SK-N-SH (cell line): ENCODE data around the gene RNF113A. TPM values are rescaled to one million over a fixed set of nuclear protein-coding genes. Genes with fewer than 3 reads are reported as not detected.
"Not testable (repeated sequence)": the region's sequence is repeated elsewhere in the genome, so short reads cannot be mapped to it uniquely, and the experiment has no call there.

ENCODE experiments used
- CTCF ChIA-PET: fragments of 300-600, 350-600 bp; formaldehyde crosslinking; extraction: SDS; loops from one replicate; lab custom pipeline; 2021; lab: Yijun Ruan, JAX
- POLR2A ChIA-PET: fragments of 350-600 bp; sonication (Branson Sonifier 250); formaldehyde crosslinking; extraction: SDS; loops from one replicate; lab custom pipeline; 2020; ENCODE audit warnings: antibody characterized with exemption, inconsistent platforms; lab: Yijun Ruan, JAX
- DNase-seq: peaks from one replicate; pipeline ENCODE4 v3.0.0; 2012
- H2AFZ ChIP-seq: fragments of 200-600 bp; sonication (generic); 2 replicates; pipeline ENCODE4 v1.8.1; 2016; ENCODE audit warnings: antibody characterized with exemption, mild to moderate bottlenecking, low read depth
- H3F3A ChIP-seq: fragments of 200-600 bp; sonication (generic); replicated peaks from 2 replicates; pipeline ENCODE3; 2016; ENCODE audit warnings: antibody characterized with exemption, mild to moderate bottlenecking; ENCODE audit not compliant: insufficient read depth
- H3K27ac ChIP-seq, 2 experiments: fragments of 200-500 bp in 1 of 2; fragments of 200-600 bp in 1 of 2; sonication (Bioruptor generic) in 1 of 2; sonication (generic), shearing (Covaris generic) in 1 of 2; 2 replicates each; pipeline versions ENCODE4 v1.5.1 to v1.6.1; 2014 to 2016; ENCODE audit warnings: low read depth in 2 of 2, inconsistent platforms in 1 of 2, low read length in 1 of 2, mild to moderate bottlenecking in 1 of 2, mixed read lengths in 1 of 2
- H3K27me3 ChIP-seq: fragments of 200-600 bp; sonication (generic), shearing (Covaris generic); 2 replicates; pipeline ENCODE4 v1.6.1; 2016; ENCODE audit warnings: mixed run types; ENCODE audit not compliant: insufficient read depth
- H3K36me3 ChIP-seq, 2 experiments: fragments of 200-500 bp in 1 of 2; fragments of 200-600 bp in 1 of 2; sonication (Bioruptor generic) in 1 of 2; sonication (generic) in 1 of 2; replicated peaks in 1 of 2; 2 replicates each; pipeline versions ENCODE3 to v1.5.1; 2014 to 2016; ENCODE audit warnings: low read length in 1 of 2, mild to moderate bottlenecking in 1 of 2; ENCODE audit not compliant: insufficient read depth in 2 of 2, control insufficient read depth in 1 of 2
- H3K4me1 ChIP-seq, 2 experiments: fragments of 200-500 bp in 1 of 2; fragments of 200-600 bp in 1 of 2; sonication (Bioruptor generic) in 1 of 2; sonication (generic), shearing (Covaris generic) in 1 of 2; 2 replicates each; pipeline versions ENCODE4 v1.5.1 to v1.6.1; 2014 to 2016; ENCODE audit warnings: low read depth in 1 of 2, low read length in 1 of 2, mixed run types in 1 of 2; ENCODE audit not compliant: insufficient read depth in 2 of 2, control insufficient read depth in 1 of 2
- H3K4me2 ChIP-seq: fragments of 200-600 bp; sonication (generic), shearing (Covaris generic); 2 replicates; pipeline ENCODE4 v1.6.1; 2017; ENCODE audit warnings: mixed run types
- H3K4me3 ChIP-seq, 2 experiments: fragments of 200-500 bp in 1 of 2; fragments of 200-600 bp in 1 of 2; sonication (Bioruptor generic) in 1 of 2; sonication (generic), shearing (Covaris generic) in 1 of 2; 2 replicates each; pipeline versions ENCODE4 v1.5.1 to v1.8.1; 2014 to 2016; ENCODE audit warnings: low read depth in 2 of 2, inconsistent platforms in 1 of 2, low read length in 1 of 2, mild to moderate bottlenecking in 1 of 2, mixed read lengths in 1 of 2, moderate library complexity in 1 of 2
- H3K79me2 ChIP-seq: fragments of 200-600 bp; sonication (generic); 2 replicates; pipeline ENCODE4 v1.8.1; 2017; ENCODE audit warnings: mild to moderate bottlenecking; ENCODE audit not compliant: insufficient read depth
- H3K9ac ChIP-seq: fragments of 200-600 bp; sonication (generic); 2 replicates; pipeline ENCODE4 v1.6.1; 2017; ENCODE audit warnings: mixed run types
- H3K9me2 ChIP-seq: fragments of 200-600 bp; sonication (generic); 2 replicates; pipeline ENCODE4 v1.6.1; 2017; ENCODE audit warnings: mixed run types
- H3K9me3 ChIP-seq: fragments of 200-600 bp; sonication (generic); 2 replicates; pipeline ENCODE4 v1.6.1; 2017; ENCODE audit warnings: mixed run types, mild to moderate bottlenecking, moderate library complexity
- H4K20me1 ChIP-seq: fragments of 200-600 bp; sonication (generic); 2 replicates; pipeline ENCODE4 v1.6.1; 2017; ENCODE audit warnings: mild to moderate bottlenecking, mixed run types; ENCODE audit not compliant: insufficient read depth
- WGBS: methylation state at CpG from one replicate; pipeline ENCODE4 v1.1.6; 2017; ENCODE audit warnings: low lambda C conversion rate; 5-methylcytosine and 5-hydroxymethylcytosine counted together
- polyA plus RNA-seq, 3 experiments: library from polyadenylated mRNA; depleted of rRNA; stranded (reverse); fragments of >200 nt; gene quantifications; 2 replicates each; pipeline ENCODE4 v1.2.3, GENCODE V29; 2012
- TF ChIP-seq, protein P1 (sequence below): fragments of 200-600 bp; sonication (generic); IDR thresholded peaks from 2 replicates; pipeline ENCODE4 v1.6.1; 2017; ENCODE audit warnings: antibody characterized with exemption, mild to moderate bottlenecking, moderate library complexity
- TF ChIP-seq, protein P2 (sequence below): IDR thresholded peaks from 2 replicates; pipeline ENCODE4 v1.4.0; 2012; ENCODE audit warnings: low read depth, borderline replicate concordance

The RNF113A gene
- polyA plus RNA-seq, 1 of the 3 experiments (the other 2 are of a cell fraction), result 14.8 TPM

DNA sequence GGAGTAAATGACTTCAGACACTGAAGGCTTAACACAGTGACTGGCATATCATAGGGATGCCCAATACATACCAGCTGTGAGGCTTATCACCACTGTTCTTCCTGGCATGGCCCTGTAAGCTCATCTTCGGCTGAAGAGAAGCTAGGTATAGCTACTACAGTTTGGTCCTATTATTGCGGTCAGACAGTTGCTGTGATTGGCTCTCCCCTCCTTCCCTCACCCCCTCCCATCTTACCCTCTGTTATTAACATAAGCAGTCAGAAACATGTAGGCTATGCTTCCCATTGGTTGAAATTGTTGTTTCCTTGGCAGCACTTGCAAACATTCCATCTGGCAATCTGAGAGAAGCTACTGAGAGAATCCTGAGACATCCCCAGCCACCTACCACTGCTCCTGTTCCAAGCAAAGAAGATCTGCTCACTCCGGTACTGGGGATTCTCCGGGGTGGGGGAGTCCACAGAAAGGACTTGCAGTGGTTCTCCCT, 24.4 kb upstream of the RNF113A start, which contains the start of gene AKAP14 (continued):
- TF ChIP-seq, protein P1, sequence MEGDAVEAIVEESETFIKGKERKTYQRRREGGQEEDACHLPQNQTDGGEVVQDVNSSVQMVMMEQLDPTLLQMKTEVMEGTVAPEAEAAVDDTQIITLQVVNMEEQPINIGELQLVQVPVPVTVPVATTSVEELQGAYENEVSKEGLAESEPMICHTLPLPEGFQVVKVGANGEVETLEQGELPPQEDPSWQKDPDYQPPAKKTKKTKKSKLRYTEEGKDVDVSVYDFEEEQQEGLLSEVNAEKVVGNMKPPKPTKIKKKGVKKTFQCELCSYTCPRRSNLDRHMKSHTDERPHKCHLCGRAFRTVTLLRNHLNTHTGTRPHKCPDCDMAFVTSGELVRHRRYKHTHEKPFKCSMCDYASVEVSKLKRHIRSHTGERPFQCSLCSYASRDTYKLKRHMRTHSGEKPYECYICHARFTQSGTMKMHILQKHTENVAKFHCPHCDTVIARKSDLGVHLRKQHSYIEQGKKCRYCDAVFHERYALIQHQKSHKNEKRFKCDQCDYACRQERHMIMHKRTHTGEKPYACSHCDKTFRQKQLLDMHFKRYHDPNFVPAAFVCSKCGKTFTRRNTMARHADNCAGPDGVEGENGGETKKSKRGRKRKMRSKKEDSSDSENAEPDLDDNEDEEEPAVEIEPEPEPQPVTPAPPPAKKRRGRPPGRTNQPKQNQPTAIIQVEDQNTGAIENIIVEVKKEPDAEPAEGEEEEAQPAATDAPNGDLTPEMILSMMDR, result no peak
- TF ChIP-seq, protein P2, sequence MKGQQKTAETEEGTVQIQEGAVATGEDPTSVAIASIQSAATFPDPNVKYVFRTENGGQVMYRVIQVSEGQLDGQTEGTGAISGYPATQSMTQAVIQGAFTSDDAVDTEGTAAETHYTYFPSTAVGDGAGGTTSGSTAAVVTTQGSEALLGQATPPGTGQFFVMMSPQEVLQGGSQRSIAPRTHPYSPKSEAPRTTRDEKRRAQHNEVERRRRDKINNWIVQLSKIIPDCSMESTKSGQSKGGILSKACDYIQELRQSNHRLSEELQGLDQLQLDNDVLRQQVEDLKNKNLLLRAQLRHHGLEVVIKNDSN, result no peak

DNA sequence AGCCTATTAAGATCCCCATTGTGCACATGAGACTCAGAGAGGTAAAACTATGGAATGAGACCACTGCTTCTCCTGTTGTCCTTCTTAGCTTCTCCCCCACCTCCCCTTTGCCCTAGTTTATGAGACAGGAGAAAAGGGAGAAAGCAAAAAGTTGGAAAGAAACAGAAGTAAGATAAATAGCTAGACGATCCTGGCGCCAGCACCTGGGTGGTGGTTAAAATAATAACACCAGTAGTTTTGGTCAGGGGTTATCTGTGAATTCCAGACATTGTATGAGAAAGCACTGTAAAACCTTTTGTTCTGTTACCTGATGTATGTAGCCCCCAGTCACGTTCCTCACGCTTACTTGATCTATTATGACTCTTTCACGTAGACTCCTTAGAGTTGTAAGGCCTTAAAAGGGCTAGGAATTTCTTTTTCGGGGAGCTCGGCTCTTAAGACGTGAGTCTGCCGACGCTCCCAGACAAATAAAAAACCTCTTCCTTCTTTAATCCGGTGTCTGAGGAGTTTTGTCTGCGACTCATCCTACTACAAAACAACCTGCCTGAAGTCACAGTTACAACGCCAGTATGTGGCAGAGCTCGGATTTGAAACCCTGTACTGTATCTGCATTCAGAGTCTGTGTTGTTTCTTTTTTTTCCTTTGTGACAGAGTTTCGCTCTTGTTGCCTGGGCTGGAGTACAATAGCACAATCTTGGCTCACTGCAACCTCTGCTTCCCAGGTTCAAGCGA, 20.6 kb upstream of the RNF113A start:
- H3K79me2 ChIP-seq, H3K9me2 ChIP-seq, H3K27ac ChIP-seq, H3K9ac ChIP-seq, H3F3A ChIP-seq, H3K4me3 ChIP-seq, H2AFZ ChIP-seq, H3K9me3 ChIP-seq, DNase-seq, H4K20me1 ChIP-seq, POLR2A ChIA-PET, CTCF ChIA-PET, H3K4me1 ChIP-seq, H3K36me3 ChIP-seq, H3K4me2 ChIP-seq: not testable (repeated sequence)
- WGBS, result 49% methylated on average over 16 of the region's 16 CpGs
- H3K27me3 ChIP-seq, result peaks cover 20% of the 10 kb centered on the region; the same call in 1 of the 2 replicates

DNA sequence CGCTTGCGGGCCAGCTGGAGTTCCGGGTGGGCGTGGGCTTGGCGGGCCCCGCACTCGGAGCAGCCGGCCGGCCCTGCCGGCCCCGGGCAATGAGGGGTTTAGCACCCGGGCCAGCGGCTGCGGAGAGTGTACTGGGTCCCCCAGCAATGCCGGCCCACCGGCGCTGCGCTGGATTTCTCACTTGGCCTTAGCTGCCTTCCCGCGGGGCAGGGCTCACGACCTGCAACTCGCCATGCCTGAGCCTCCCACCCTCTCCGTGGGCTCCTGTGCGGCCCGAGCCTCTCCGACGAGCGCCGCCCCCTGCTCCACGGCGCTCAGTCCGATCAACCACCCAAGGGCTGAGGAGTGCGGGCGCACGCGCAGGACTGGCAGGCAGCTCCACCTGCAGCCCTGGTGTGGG, 19.1 kb upstream of the RNF113A start:
- H3K4me3 ChIP-seq, H3K9me3 ChIP-seq, H3K79me2 ChIP-seq, H4K20me1 ChIP-seq, H3K9me2 ChIP-seq, H3K4me1 ChIP-seq, H3K4me2 ChIP-seq, H3K27ac ChIP-seq, H3K36me3 ChIP-seq, POLR2A ChIA-PET, H3F3A ChIP-seq, H2AFZ ChIP-seq, H3K9ac ChIP-seq, DNase-seq: not testable (repeated sequence)
- H3K27me3 ChIP-seq, result peaks cover 20% of the 10 kb centered on the region; the same call in 1 of the 2 replicates
- WGBS, result no CpG with 5 or more reads among the region's 36 CpGs
- CTCF ChIA-PET, result interaction anchor here (1.1 to 1.3 kb wide), 2 partner anchors 10 to 374 kb away, joined by 3 to 4 read pairs; no protein-coding TSS in a partner anchor
